Central memory CD8-positive, alpha-beta T cell (primary cell): ENCODE data around the gene FHOD3.

ENCODE experiments used
- ATAC-seq: fragments of 150-1000 bp; cut with Tn5 transposase; replicated peaks from 2 replicates; pipeline ENCODE4 v1.10.0; 2022; ENCODE audit warnings: mild to moderate bottlenecking, moderate FRiP score, moderate number of reproducible peaks; ENCODE audit not compliant: poor library complexity, severe bottlenecking; ENCODE audit errors: extremely low read depth
- DNase-seq, 2 donors: peaks; one replicate each; pipeline ENCODE4 v3.0.0; 2021; ENCODE audit warnings: low spot score in 2 of 2
- H3K27ac Mint-ChIP-seq: one replicate; pipeline ENCODE4 v1.8.0; 2022; ENCODE audit warnings: low read depth, mild to moderate bottlenecking, moderate library complexity, mixed read lengths
- H3K27me3 Mint-ChIP-seq: one replicate; pipeline ENCODE4 v1.8.0; 2022; ENCODE audit warnings: mixed read lengths
- H3K36me3 Mint-ChIP-seq: one replicate; pipeline ENCODE4 v1.8.0; 2022; ENCODE audit warnings: mild to moderate bottlenecking, moderate library complexity, mixed read lengths; ENCODE audit not compliant: insufficient read depth
- H3K4me1 Mint-ChIP-seq: one replicate; pipeline ENCODE4 v1.8.0; 2022; ENCODE audit warnings: mixed read lengths
- H3K4me3 Mint-ChIP-seq: one replicate; pipeline ENCODE4 v1.8.0; 2022; ENCODE audit warnings: mild to moderate bottlenecking, moderate library complexity, mixed read lengths
- H3K9me3 Mint-ChIP-seq: one replicate; pipeline ENCODE4 v1.8.0; 2022; ENCODE audit warnings: mixed read lengths

FHOD3 gene

GRCh38 chr18:36527051-36527450 lies 229.5 kb downstream of the FHOD3 start:
- Mint-ChIP-seq H3K9me3 (no peaks in the 10 kb centered on the region), H3K27me3 (peaks cover 19% of the 10 kb centered on the region), H3K36me3 (no peaks in the 10 kb centered on the region), H3K27ac (no peak overlapping the region), H3K4me1 (no peaks in the 10 kb centered on the region), H3K4me3 (no peak overlapping the region)
- no peak for ATAC-seq
- DNase-seq, result no peak

- Mint-ChIP-seq H3K27me3 (peaks cover 14% of the 10 kb centered on the region), H3K9me3 (no peaks in the 10 kb centered on the region), H3K4me3 (no peak overlapping the region), H3K4me1 (no peaks in the 10 kb centered on the region), H3K27ac (no peak overlapping the region), H3K36me3 (no peaks in the 10 kb centered on the region)
- no peak for ATAC-seq
- no peak for DNase-seq
Observed at GRCh38 chr18:36527740-36528455, 230.4 kb downstream of the FHOD3 start.

GRCh38 chr18:36529747-36530146 lies 232.2 kb downstream of the FHOD3 start:
- Mint-ChIP-seq H3K36me3 (no peaks in the 10 kb centered on the region), H3K27me3 (peaks cover 12% of the 10 kb centered on the region)
- no peak for ATAC-seq

GRCh38 chr18:36530676-36531405 lies 233.3 kb downstream of the FHOD3 start:
- DNase-seq (no peak), ATAC-seq (no peak)
- Mint-ChIP-seq H3K36me3 (no peaks in the 10 kb centered on the region), H3K4me1 (no peaks in the 10 kb centered on the region), H3K4me3 (no peak overlapping the region), H3K27ac (no peak overlapping the region), H3K27me3 (peaks cover 12% of the 10 kb centered on the region), H3K9me3 (no peaks in the 10 kb centered on the region)

More at GRCh38 chr18:36529747-36530146, 232.2 kb downstream of the FHOD3 start:
- Mint-ChIP-seq H3K4me3 (no peak overlapping the region), H3K4me1 (no peaks in the 10 kb centered on the region), H3K9me3 (no peaks in the 10 kb centered on the region), H3K27ac (no peak overlapping the region)
- no peak for DNase-seq

- no peaks in the 10 kb centered on the region for H3K9me3 Mint-ChIP-seq
- H3K27ac Mint-ChIP-seq, result no peak overlapping the region
- no peaks in the 10 kb centered on the region for H3K36me3 Mint-ChIP-seq
- DNase-seq (no peak), ATAC-seq (no peak)
- peaks cover 12% of the 10 kb centered on the region for H3K27me3 Mint-ChIP-seq
- H3K4me1 Mint-ChIP-seq, result no peaks in the 10 kb centered on the region
- no peak overlapping the region for H3K4me3 Mint-ChIP-seq
Observed at GRCh38 chr18:36531636-36532035, 234.1 kb downstream of the FHOD3 start.

- no peak for DNase-seq
- no peak for ATAC-seq
- no peak overlapping the region for H3K27ac Mint-ChIP-seq
- H3K27me3 Mint-ChIP-seq, result peaks cover 12% of the 10 kb centered on the region
- H3K4me1 Mint-ChIP-seq, result no peaks in the 10 kb centered on the region
- no peaks in the 10 kb centered on the region for H3K36me3 Mint-ChIP-seq
- H3K9me3 Mint-ChIP-seq, result no peaks in the 10 kb centered on the region
- no peak overlapping the region for H3K4me3 Mint-ChIP-seq
Observed at GRCh38 chr18:36532394-36532793, 234.9 kb downstream of the FHOD3 start.

- H3K9me3 Mint-ChIP-seq, result no peaks in the 10 kb centered on the region
- ATAC-seq (no peak), DNase-seq (no peak)
- H3K27me3 Mint-ChIP-seq, result peaks cover 12% of the 10 kb centered on the region
- no peak overlapping the region for H3K27ac Mint-ChIP-seq
- no peak overlapping the region for H3K4me3 Mint-ChIP-seq
- H3K36me3 Mint-ChIP-seq, result no peaks in the 10 kb centered on the region
- no peaks in the 10 kb centered on the region for H3K4me1 Mint-ChIP-seq
Observed at GRCh38 chr18:36532815-36533214, 235.3 kb downstream of the FHOD3 start.

- H3K4me3 Mint-ChIP-seq, result no peak overlapping the region
- ATAC-seq (no peak), DNase-seq (no peak)
- peaks cover 12% of the 10 kb centered on the region for H3K27me3 Mint-ChIP-seq
- no peaks in the 10 kb centered on the region for H3K36me3 Mint-ChIP-seq
- no peak overlapping the region for H3K27ac Mint-ChIP-seq
- no peaks in the 10 kb centered on the region for H3K4me1 Mint-ChIP-seq
- H3K9me3 Mint-ChIP-seq, result no peaks in the 10 kb centered on the region
Observed at GRCh38 chr18:36533446-36534153, 236.1 kb downstream of the FHOD3 start.

GRCh38 chr18:36534154-36534688 lies 236.7 kb downstream of the FHOD3 start:
- no peaks in the 10 kb centered on the region for H3K9me3 Mint-ChIP-seq
- ATAC-seq (no peak), DNase-seq (no peak)
- peaks cover 12% of the 10 kb centered on the region for H3K27me3 Mint-ChIP-seq
- no peaks in the 10 kb centered on the region for H3K4me1 Mint-ChIP-seq
- no peak overlapping the region for H3K27ac Mint-ChIP-seq
- H3K4me3 Mint-ChIP-seq, result no peak overlapping the region
- no peaks in the 10 kb centered on the region for H3K36me3 Mint-ChIP-seq

GRCh38 chr18:36535202-36535935 lies 237.9 kb downstream of the FHOD3 start:
- no peak overlapping the region for H3K27ac Mint-ChIP-seq
- H3K4me1 Mint-ChIP-seq, result no peaks in the 10 kb centered on the region
- H3K27me3 Mint-ChIP-seq, result peaks cover 12% of the 10 kb centered on the region
- no peak for ATAC-seq
- no peaks in the 10 kb centered on the region for H3K9me3 Mint-ChIP-seq
- DNase-seq, result no peak
- no peaks in the 10 kb centered on the region for H3K36me3 Mint-ChIP-seq
- no peak overlapping the region for H3K4me3 Mint-ChIP-seq

GRCh38 chr18:36536426-36536825 lies 238.9 kb downstream of the FHOD3 start:
- no peak for ATAC-seq
- Mint-ChIP-seq H3K4me1 (no peaks in the 10 kb centered on the region), H3K27ac (no peak overlapping the region), H3K36me3 (no peaks in the 10 kb centered on the region), H3K9me3 (no peaks in the 10 kb centered on the region), H3K27me3 (peaks cover 10% of the 10 kb centered on the region), H3K4me3 (no peak overlapping the region)
- DNase-seq, result no peak

- no peak overlapping the region for H3K27ac Mint-ChIP-seq
- peaks cover under 1% of the 10 kb centered on the region for H3K27me3 Mint-ChIP-seq
- H3K9me3 Mint-ChIP-seq, result no peaks in the 10 kb centered on the region
Observed at GRCh38 chr18:36537289-36537688, 239.8 kb downstream of the FHOD3 start.

More at GRCh38 chr18:36537289-36537688, 239.8 kb downstream of the FHOD3 start:
- Mint-ChIP-seq H3K36me3 (no peaks in the 10 kb centered on the region), H3K4me3 (no peak overlapping the region), H3K4me1 (no peaks in the 10 kb centered on the region)
- DNase-seq (no peak), ATAC-seq (no peak)
